GM12892 (cell line): ENCODE results near the gene LAMA3.

Experiments used
- POLR2A ChIP-seq: IDR thresholded peaks from 2 replicates; pipeline ENCODE4 v1.6.1; 2011; ENCODE audit warnings: low read depth, low read length, control low read depth
- TAF1 ChIP-seq: IDR thresholded peaks from 2 replicates; pipeline ENCODE4 v1.6.1; 2011; ENCODE audit warnings: low read depth, mild to moderate bottlenecking, control low read depth, low read length, borderline replicate concordance

GRCh38 chr18:23939896-23940295 is 250.6 kb downstream of the LAMA3 start:
- no peak for TF ChIP-seq POLR2A
- TF ChIP-seq TAF1 = no peak
